Natural killer cell (primary cell): ENCODE measurements around the gene CSNK1A1. TPM values are rescaled to one million over a fixed set of nuclear protein-coding genes. Genes with fewer than 3 reads are reported as not detected.
A peak's percentile ranks its signal among the peaks of the same experiment; 100 is the strongest.

ENCODE experiments used
- ATAC-seq, 3 donors: fragments of 150-1000 bp in 2 of 3; fragments of 200-7000 bp in 1 of 3; cut with Tn5 transposase; 1 replicate in 1 of 3; 2 replicates in 2 of 3; pipeline ENCODE4 v1.10.0; 2021; ENCODE audit warnings: mild to moderate bottlenecking in 2 of 3, moderate library complexity in 2 of 3
- DNase-seq, 2 donors: peaks; one replicate each; pipeline versions ENCODE4 v3.0.0 to v3.0.0-alpha.2; 2013 to 2021; ENCODE audit warnings: mixed read lengths in 1 of 2
- H3K27ac ChIP-seq: one replicate; pipeline ENCODE4 v1.5.1; 2013; ENCODE audit warnings: mild to moderate bottlenecking, low read length
- H3K27me3 ChIP-seq: one replicate; pipeline ENCODE4 v1.6.1; 2013; ENCODE audit warnings: low read length; ENCODE audit not compliant: control insufficient read depth, insufficient read depth
- H3K36me3 ChIP-seq: one replicate; pipeline ENCODE4 v1.6.1; 2013; ENCODE audit warnings: low read length; ENCODE audit not compliant: control insufficient read depth, insufficient read depth
- H3K4me1 ChIP-seq: one replicate; pipeline ENCODE4 v1.6.1; 2013; ENCODE audit warnings: low read length; ENCODE audit not compliant: control insufficient read depth, insufficient read depth
- H3K4me3 ChIP-seq: one replicate; pipeline ENCODE4 v1.5.1; 2013; ENCODE audit warnings: low read length
- H3K9me3 ChIP-seq: one replicate; pipeline ENCODE4 v1.6.1; 2013; ENCODE audit warnings: low read length; ENCODE audit not compliant: control insufficient read depth, insufficient read depth
- H3K27ac Mint-ChIP-seq, 2 donors: one replicate each; pipeline ENCODE4 v1.8.0; 2022; ENCODE audit warnings: mild to moderate bottlenecking in 2 of 2, mixed read lengths in 2 of 2, moderate library complexity in 1 of 2
- H3K27me3 Mint-ChIP-seq, 2 donors: one replicate each; pipeline ENCODE4 v1.8.0; 2022; ENCODE audit warnings: low read depth in 2 of 2, mixed read lengths in 2 of 2
- H3K36me3 Mint-ChIP-seq: one replicate; pipeline ENCODE4 v1.8.0; 2022; ENCODE audit warnings: mixed read lengths
- H3K4me1 Mint-ChIP-seq, 2 donors: one replicate each; pipeline ENCODE4 v1.8.0; 2022; ENCODE audit warnings: mixed read lengths in 2 of 2
- H3K4me3 Mint-ChIP-seq: one replicate; pipeline ENCODE4 v1.8.0; 2022; ENCODE audit warnings: mild to moderate bottlenecking, moderate library complexity, mixed read lengths
- H3K9me3 Mint-ChIP-seq, 2 donors: one replicate each; pipeline ENCODE4 v1.8.0; 2022; ENCODE audit warnings: mixed read lengths in 2 of 2
- CTCF ChIP-seq: fragments of 200-600 bp; IDR thresholded peaks from one replicate; pipeline ENCODE4 v1.8.0; 2022; ENCODE audit warnings: antibody characterized with exemption
- WGBS: methylation state at CpG from one replicate; pipeline ENCODE4 v1.1.7; 2013; ENCODE audit warnings: missing lambda C conversion rate; ENCODE audit not compliant: insufficient coverage; 5-methylcytosine and 5-hydroxymethylcytosine counted together
- intact Hi-C: fragments of 100-400 bp; cut with micrococcal nuclease; formaldehyde crosslinking; loops from one replicate; pipeline ENCODE4 v1.14.2; 2022
- total RNA-seq, 4 donors: library from RNA; stranded (reverse); fragments of 120-200 nt in 1 of 4; gene quantifications; one replicate each; pipeline versions ENCODE4 v1.2.3 to v1.2.4, GENCODE V29; 2013 to 2022

Gene CSNK1A1
- total RNA-seq, 3 donors from 2014 or later (not counting 1 experiment from before 2014, with no cell fraction given), result 183 to 209 (median 206) TPM

DNA sequence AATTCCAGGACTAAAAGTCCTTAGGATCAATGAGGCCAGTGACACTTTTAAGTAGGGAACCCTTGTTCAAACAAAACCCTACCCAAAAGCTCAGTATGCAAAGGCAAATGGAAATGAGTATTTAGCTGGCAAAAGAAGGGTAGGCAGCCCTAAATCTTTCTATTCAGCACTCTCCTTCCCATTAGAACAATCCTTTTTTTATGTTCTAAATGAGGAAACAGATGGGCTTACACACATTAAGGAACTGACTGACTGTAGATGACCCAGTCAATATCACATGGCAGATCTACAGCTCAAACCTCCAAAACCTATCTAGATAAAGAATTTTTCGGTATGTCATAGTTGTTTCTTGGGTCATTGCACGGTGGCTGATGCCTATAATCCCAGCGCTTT is 7.2 kb downstream of the CSNK1A1 start:
- H3K4me1 Mint-ChIP-seq, result peaks cover 51 to 71% of the 10 kb centered on the region in 2 donors
- 53% methylated on average over 3 of the region's 3 CpGs for WGBS
- intact Hi-C loops, result no loop called here
- no peak overlapping the region for H3K4me3 ChIP-seq
- DNase-seq (no peak), ATAC-seq (peak in 1 of 3 donors; percentile 67)
- H3K36me3 ChIP-seq, result peaks cover 30% of the 10 kb centered on the region
- H3K27ac Mint-ChIP-seq, result peak overlapping the region; percentile 79 to 85
- no peak for TF ChIP-seq CTCF
- no peaks in the 10 kb centered on the region for H3K36me3 Mint-ChIP-seq
- no peak overlapping the region for H3K27ac ChIP-seq
- H3K9me3 Mint-ChIP-seq, result no peaks in the 10 kb centered on the region
- no peak overlapping the region for H3K4me3 Mint-ChIP-seq
- no peaks in the 10 kb centered on the region for H3K27me3 ChIP-seq
- no peaks in the 10 kb centered on the region for H3K9me3 ChIP-seq
- H3K4me1 ChIP-seq, result peaks cover 14% of the 10 kb centered on the region
- H3K27me3 Mint-ChIP-seq, result no peaks in the 10 kb centered on the region

DNA sequence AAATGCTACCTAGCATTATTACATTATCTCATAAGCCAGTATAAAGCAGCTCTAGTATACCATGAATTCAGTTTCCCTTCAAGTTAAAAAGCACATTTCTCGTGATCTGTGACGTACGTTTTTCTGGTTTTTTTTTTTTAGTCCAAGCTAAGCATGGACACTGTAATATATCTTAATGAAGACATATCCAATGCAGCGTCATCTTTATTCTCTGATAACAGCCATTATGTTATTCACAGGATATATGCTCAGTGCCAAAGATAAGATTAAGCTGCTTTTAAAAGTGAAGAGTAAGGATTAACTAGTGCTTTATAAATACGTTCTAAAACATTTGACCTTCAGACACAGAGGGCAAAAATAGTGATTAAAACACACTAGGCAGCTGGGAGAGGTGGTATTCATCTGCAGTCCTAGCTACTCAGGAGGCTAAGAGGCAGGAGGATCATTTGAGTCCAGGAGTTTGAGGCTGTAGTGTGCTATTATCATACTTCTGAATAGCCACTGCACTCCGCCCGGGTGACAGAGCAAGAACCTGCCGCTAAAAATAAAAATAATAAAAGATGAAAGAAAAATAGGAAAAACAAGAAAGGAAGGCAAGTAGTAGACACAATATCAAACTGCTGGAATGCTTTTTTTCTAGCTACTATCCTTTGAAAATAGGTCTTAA is 7.7 kb downstream of the CSNK1A1 start:
- peak overlapping the region; percentile 8 for H3K4me3 Mint-ChIP-seq
- no peak for TF ChIP-seq CTCF
- peaks cover 30% of the 10 kb centered on the region for H3K36me3 ChIP-seq

DNA sequence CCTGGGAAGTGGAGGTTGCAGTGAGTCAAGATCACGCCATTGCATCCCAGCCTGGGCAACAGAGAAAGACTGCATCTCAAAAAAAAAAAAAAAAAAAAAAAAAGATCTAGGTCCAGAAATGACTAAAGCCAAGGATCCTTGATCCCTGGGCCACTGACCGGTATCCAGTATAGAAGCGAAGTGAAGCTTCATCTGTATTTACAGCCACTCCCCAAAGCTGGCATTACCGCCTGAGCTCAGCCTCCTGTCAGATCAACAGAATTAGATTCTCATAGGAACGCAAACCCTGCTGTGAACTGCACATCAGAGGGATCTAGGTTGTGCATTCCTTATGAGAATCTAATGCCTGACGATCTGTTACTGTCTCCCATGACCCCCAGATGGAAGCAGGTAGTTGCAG is 9.3 kb downstream of the CSNK1A1 start:
- Histone ChIP-seq H3K4me3 (no peak overlapping the region), H3K9me3 (no peaks in the 10 kb centered on the region), H3K27me3 (no peaks in the 10 kb centered on the region), H3K36me3 (peaks cover 24% of the 10 kb centered on the region), H3K4me1 (peaks cover 6% of the 10 kb centered on the region), H3K27ac (no peak overlapping the region)
- WGBS, result 94% methylated on average over 6 of the region's 6 CpGs
- Mint-ChIP-seq H3K27me3 (no peaks in the 10 kb centered on the region), H3K4me3 (no peak overlapping the region), H3K4me1 (peaks cover 47 to 64% of the 10 kb centered on the region in 2 donors), H3K36me3 (no peaks in the 10 kb centered on the region), H3K27ac (no peak overlapping the region), H3K9me3 (no peaks in the 10 kb centered on the region)
- ATAC-seq (no peak), DNase-seq (no peak)
- intact Hi-C loops, result no loop called here
- TF ChIP-seq CTCF, result no peak

More for the DNA sequence above, 7.7 kb downstream of the CSNK1A1 start:
- intact Hi-C loops, result no loop called here
- H3K27ac ChIP-seq, result no peak overlapping the region
- Mint-ChIP-seq H3K9me3 (no peaks in the 10 kb centered on the region), H3K36me3 (no peaks in the 10 kb centered on the region), H3K4me1 (peaks cover 47 to 68% of the 10 kb centered on the region in 2 donors), H3K27ac (peak overlapping the region; percentile 79 to 85), H3K27me3 (no peaks in the 10 kb centered on the region)
- H3K4me1 ChIP-seq, result peaks cover 14% of the 10 kb centered on the region
- DNase-seq (no peak), ATAC-seq (no peak)
- 80% methylated on average over 7 of the region's 8 CpGs for WGBS
- no peak overlapping the region for H3K4me3 ChIP-seq
- H3K27me3 ChIP-seq, result no peaks in the 10 kb centered on the region
- H3K9me3 ChIP-seq, result no peaks in the 10 kb centered on the region

- no peaks in the 10 kb centered on the region for H3K9me3 ChIP-seq
- H3K27ac ChIP-seq, result no peak overlapping the region
- H3K27ac Mint-ChIP-seq, result peak overlapping the region; percentile 67 to 75
- H3K27me3 ChIP-seq, result no peaks in the 10 kb centered on the region
- H3K4me1 ChIP-seq, result peaks cover 14% of the 10 kb centered on the region
- H3K36me3 Mint-ChIP-seq, result no peaks in the 10 kb centered on the region
- peaks cover 52 to 63% of the 10 kb centered on the region in 2 donors for H3K4me1 Mint-ChIP-seq
- H3K4me3 ChIP-seq, result no peak overlapping the region
- H3K9me3 Mint-ChIP-seq, result no peaks in the 10 kb centered on the region
- peaks cover 21% of the 10 kb centered on the region for H3K36me3 ChIP-seq
- TF ChIP-seq CTCF, result no peak
- no peaks in the 10 kb centered on the region for H3K27me3 Mint-ChIP-seq
- WGBS, result 73% methylated on average over 3 of the region's 3 CpGs
- H3K4me3 Mint-ChIP-seq, result peak overlapping the region; percentile 25
- intact Hi-C loops, result no loop called here
- no peak for ATAC-seq
- DNase-seq, result no peak
These were observed 11.2 kb downstream of the CSNK1A1 start for GRCh38 chr5:149540089-149540488.
